MM.1S (cell line): ENCODE results near the gene GAS7.

Source experiments
- DNase-seq: peaks from one replicate; pipeline ENCODE4 v3.0.0-alpha.2; 2015
- H2AFZ ChIP-seq: fragments of 300-600 bp; sonication (generic); 2 replicates; pipeline ENCODE4 v1.6.0; 2016; ENCODE audit warnings: antibody characterized with exemption, low read length
- H3F3A ChIP-seq: fragments of 300-600 bp; sonication (generic); 2 replicates; pipeline ENCODE4 v1.6.1; 2016; ENCODE audit warnings: mild to moderate bottlenecking, antibody characterized with exemption, low read length, moderate library complexity, mixed read lengths; ENCODE audit not compliant: insufficient read depth
- H3K27ac ChIP-seq: fragments of 300-600 bp; sonication (generic); 2 replicates; pipeline ENCODE4 v1.5.1; 2016; ENCODE audit warnings: mild to moderate bottlenecking, low read length
- H3K27me3 ChIP-seq: fragments of 300-600 bp; sonication (generic); replicated peaks from 2 replicates; pipeline ENCODE4 v1.6.0; 2016; ENCODE audit warnings: low read length; ENCODE audit not compliant: insufficient read depth
- H3K36me3 ChIP-seq: fragments of 300-600 bp; sonication (generic); replicated peaks from 2 replicates; pipeline ENCODE4 v1.6.1; 2016; ENCODE audit warnings: mild to moderate bottlenecking, low read length, mixed read lengths; ENCODE audit not compliant: insufficient read depth
- H3K4me1 ChIP-seq: fragments of 300-600 bp; sonication (generic); 2 replicates; pipeline ENCODE4 v1.6.1; 2016; ENCODE audit warnings: low read length, mixed read lengths
- H3K4me2 ChIP-seq: fragments of 300-600 bp; sonication (generic); 2 replicates; pipeline ENCODE4 v1.6.0; 2016; ENCODE audit warnings: low read depth, low read length
- H3K4me3 ChIP-seq: fragments of 300-600 bp; sonication (generic); 2 replicates; pipeline ENCODE4 v1.5.1; 2016; ENCODE audit warnings: low read length, mixed read lengths
- H3K79me2 ChIP-seq: fragments of 300-600 bp; sonication (generic); 2 replicates; pipeline ENCODE4 v1.6.1; 2016; ENCODE audit warnings: mixed run types, low read length, mixed read lengths
- H3K9ac ChIP-seq: fragments of 300-600 bp; sonication (generic); 2 replicates; pipeline ENCODE4 v1.6.1; 2016; ENCODE audit warnings: low read length, mixed read lengths
- H3K9me2 ChIP-seq: fragments of 300-600 bp; sonication (generic); replicated peaks from 2 replicates; pipeline ENCODE4 v1.6.1; 2016; ENCODE audit warnings: mild to moderate bottlenecking, low read length, mixed read lengths; ENCODE audit not compliant: insufficient read depth
- H3K9me3 ChIP-seq: fragments of 300-600 bp; sonication (generic); replicated peaks from 2 replicates; pipeline ENCODE4 v1.6.1; 2016; ENCODE audit warnings: mild to moderate bottlenecking, low read length, mixed read lengths; ENCODE audit not compliant: insufficient read depth
- H4K20me1 ChIP-seq: fragments of 300-600 bp; sonication (generic); 2 replicates; pipeline ENCODE4 v1.6.1; 2016; ENCODE audit warnings: mild to moderate bottlenecking, low read length, moderate library complexity, mixed read lengths; ENCODE audit not compliant: insufficient read depth
- CTCF ChIP-seq: fragments of 300-600 bp; sonication (generic); IDR thresholded peaks from 2 replicates; pipeline ENCODE4 v1.5.1; 2016; ENCODE audit warnings: antibody characterized with exemption, low read length, mixed read lengths
- EZH2 ChIP-seq: fragments of 300-600 bp; sonication (generic); optimal IDR thresholded peaks from 2 replicates; pipeline ENCODE3; 2017; ENCODE audit warnings: low read depth, mild to moderate bottlenecking, antibody characterized with exemption, low read length, mixed read lengths
- EZH2phosphoT487 ChIP-seq: fragments of 300-600 bp; sonication (generic); IDR thresholded peaks from 2 replicates; pipeline ENCODE4 v1.6.1; 2018; ENCODE audit warnings: antibody characterized with exemption, low read length

GAS7 gene

DNA sequence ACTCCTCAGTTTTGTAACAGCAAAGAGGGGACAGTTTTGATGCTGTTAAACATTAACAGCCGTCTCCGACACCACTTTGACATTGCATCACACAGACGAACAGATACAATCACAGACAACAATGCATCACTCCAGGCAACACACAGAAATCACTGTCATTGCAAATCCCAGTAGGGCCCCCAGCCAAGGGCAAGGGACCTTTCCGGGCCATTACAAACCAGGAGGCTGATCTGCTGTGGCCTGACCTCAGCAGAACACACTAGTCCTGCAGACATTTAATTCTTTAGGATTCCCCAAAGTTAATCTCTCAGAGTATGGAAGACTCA is 157.2 kb downstream of the GAS7 start:
- H3K4me1 ChIP-seq = no peaks in the 10 kb centered on the region
- TF ChIP-seq EZH2phosphoT487 (no peak), CTCF (no peak), EZH2 (no peak)
- DNase-seq = no peak

DNA sequence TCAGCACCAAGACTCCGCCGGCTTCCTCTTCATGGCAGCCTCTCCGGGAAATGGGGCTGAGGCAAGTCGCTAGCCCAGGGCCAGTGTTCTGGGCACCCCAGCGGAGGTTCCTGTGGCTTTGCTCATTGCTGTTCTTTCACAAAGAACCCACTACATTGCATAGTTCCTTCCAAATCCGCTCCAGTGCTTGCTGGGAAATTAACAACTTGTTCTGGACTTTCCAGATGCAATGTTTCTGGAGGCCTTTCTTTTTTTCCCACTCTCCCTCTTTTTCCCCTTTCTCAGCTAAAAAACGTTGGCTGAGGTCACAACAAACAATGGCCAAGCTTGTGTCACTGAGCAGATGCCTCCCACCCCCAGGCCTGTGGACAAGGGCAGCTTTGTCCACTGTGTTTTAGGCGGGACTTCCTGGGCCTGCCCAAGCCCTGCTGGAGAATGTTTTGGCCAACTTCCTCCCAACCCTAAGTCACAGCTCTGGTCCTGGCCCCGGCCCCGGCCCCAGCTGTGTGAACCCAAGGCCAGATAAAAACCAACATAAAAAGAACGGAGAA is 161.8 kb downstream of the GAS7 start:
- H3K27me3 ChIP-seq = no peaks in the 10 kb centered on the region
- no peaks in the 10 kb centered on the region for H3K4me1 ChIP-seq
- no peak overlapping the region for H2AFZ ChIP-seq
- no peak overlapping the region for H3K4me2 ChIP-seq
- H3K9me3 ChIP-seq = no peaks in the 10 kb centered on the region
- no peak for TF ChIP-seq CTCF
- TF ChIP-seq EZH2phosphoT487 = no peak
- no peak for TF ChIP-seq EZH2
- no peak for DNase-seq
- H3K27ac ChIP-seq = no peak overlapping the region
- H4K20me1 ChIP-seq = no peaks in the 10 kb centered on the region
- H3K9ac ChIP-seq = no peak overlapping the region
- H3K36me3 ChIP-seq = no peaks in the 10 kb centered on the region
- no peaks in the 10 kb centered on the region for H3K79me2 ChIP-seq
- H3K4me3 ChIP-seq = no peak overlapping the region
- H3F3A ChIP-seq = no peaks in the 10 kb centered on the region
- no peaks in the 10 kb centered on the region for H3K9me2 ChIP-seq

More for the DNA sequence above, 157.2 kb downstream of the GAS7 start:
- Histone ChIP-seq H3F3A (no peaks in the 10 kb centered on the region), H4K20me1 (no peaks in the 10 kb centered on the region), H3K27me3 (no peaks in the 10 kb centered on the region; the same call in 1 of the 2 replicates), H3K9me2 (no peaks in the 10 kb centered on the region), H3K4me3 (no peak overlapping the region), H3K9me3 (no peaks in the 10 kb centered on the region), H3K79me2 (no peaks in the 10 kb centered on the region), H3K9ac (no peak overlapping the region), H3K27ac (no peak overlapping the region), H3K36me3 (no peaks in the 10 kb centered on the region), H3K4me2 (no peak overlapping the region), H2AFZ (no peak overlapping the region)

GRCh38 chr17:10035885-10036284 is 162.5 kb downstream of the GAS7 start:
- Histone ChIP-seq H3K9me2 (no peaks in the 10 kb centered on the region), H4K20me1 (no peaks in the 10 kb centered on the region), H3K4me1 (no peaks in the 10 kb centered on the region), H3K27ac (no peak overlapping the region), H3K4me3 (no peak overlapping the region), H3K36me3 (no peaks in the 10 kb centered on the region), H2AFZ (no peak overlapping the region), H3K9me3 (no peaks in the 10 kb centered on the region), H3K4me2 (no peak overlapping the region), H3K27me3 (no peaks in the 10 kb centered on the region), H3F3A (no peaks in the 10 kb centered on the region), H3K9ac (no peak overlapping the region), H3K79me2 (no peaks in the 10 kb centered on the region)
- no peak for DNase-seq
- TF ChIP-seq CTCF (no peak), EZH2phosphoT487 (no peak), EZH2 (no peak)
